ENCODE results near the gene OMP. TPM values are rescaled to one million over a fixed set of nuclear protein-coding genes. Genes with fewer than 3 reads are reported as not detected.

OMP gene
- total and polyA plus RNA-seq, 2 donors (not counting 3 experiments of a cell fraction or from before 2014, with no cell fraction given) = 0.80 TPM; not detected in 1

DNA sequence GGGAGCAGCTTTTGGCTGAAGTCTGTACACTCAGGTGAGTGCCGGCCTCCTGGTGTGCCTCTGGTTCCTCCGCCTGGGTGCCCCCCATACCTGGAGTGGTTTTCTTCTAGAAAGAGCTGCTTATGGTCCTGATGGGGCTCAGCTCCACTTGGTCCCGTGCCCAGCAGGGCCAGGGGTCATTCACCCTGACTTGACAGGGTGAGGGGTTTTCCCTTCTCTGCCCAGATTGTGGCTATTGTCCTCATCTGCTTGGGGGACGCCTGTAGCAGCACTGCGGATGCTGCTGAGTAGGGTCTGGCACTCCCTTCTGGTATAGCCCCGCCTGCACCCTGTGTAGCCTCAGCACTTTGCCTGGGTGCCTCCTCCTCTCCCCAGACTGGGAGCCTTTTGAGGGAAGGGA, 8.2 kb downstream of the OMP start:
- Histone ChIP-seq H3K4me2 (ENCODE audit: insufficient read depth, low read length) (no peak overlapping the region), H4K20me1 (replicated peaks; ENCODE audit: control insufficient read depth, extremely low read depth, insufficient read depth, low read length) (no peaks in the 10 kb centered on the region), H3K9ac (replicated peaks; ENCODE audit: extremely low read depth, insufficient read depth, low read length) (no peak overlapping the region), H3K9me3 (replicated peaks; ENCODE audit: control insufficient read depth, insufficient read depth, low read length) (no peaks in the 10 kb centered on the region), H3K4me3 (replicated peaks in 1 of 3; ENCODE audit: insufficient read depth in 1 of 3, low read depth in 1 of 3, low read length in 3 of 3) (no peak overlapping the region), H3K9me1 (replicated peaks; ENCODE audit: control insufficient read depth, extremely low read depth, insufficient read depth, low read length) (no peaks in the 10 kb centered on the region), H3K27me3 (ENCODE audit: control insufficient read depth in 2 of 2, insufficient read depth in 2 of 2, low read length in 2 of 2) (no peaks in the 10 kb centered on the region), H3K36me3 (ENCODE audit: control insufficient read depth in 2 of 2, extremely low read depth in 1 of 2, insufficient read depth in 2 of 2, low read length in 2 of 2) (no peaks in the 10 kb centered on the region), H3K27ac (ENCODE audit: insufficient read depth, low read depth, low read length) (no peak overlapping the region), H3K79me2 (ENCODE audit: control insufficient read depth, insufficient read depth, low read length) (no peaks in the 10 kb centered on the region), H2AFZ (ENCODE audit: low read depth, low read length) (no peak overlapping the region), H3K4me1 (ENCODE audit: control insufficient read depth, extremely low read depth, insufficient read depth, low read length) (peaks cover 17% of the 10 kb centered on the region)
- FAIRE-seq (no peak), DNase-seq (ENCODE audit: low read depth, low spot score) (no peak)
- intact Hi-C loops (cut with micrococcal nuclease) (no loop called here), dilution Hi-C loops (cut with MboI; ENCODE audit: extremely low pct_ligation_motif_present, low sequenced_read_pairs) (no loop called here)
- ChIA-PET CTCF (interaction anchor here (0.6 to 5.3 kb wide), 6 partner anchors 10 to 312 kb away, joined by 3 to 64 read pairs (median 6); no protein-coding TSS in a partner anchor), POLR2A (no interaction called here)
- TF ChIP-seq POLR2A (IDR thresholded peaks at IDR 0.05; ENCODE audit: low read depth, low read length) (no peak), GATA2 (IDR thresholded peaks at IDR 0.05; ENCODE audit: insufficient read depth, insufficient read length, low read depth, low read length) (no peak), POLR2AphosphoS5 (IDR thresholded peaks at IDR 0.05; ENCODE audit: insufficient read depth, low read depth, low read length) (no peak), FOS (IDR thresholded peaks at IDR 0.05; ENCODE audit: borderline replicate concordance, insufficient read depth, low read length) (no peak), EZH2 (IDR thresholded peaks at IDR 0.05; ENCODE audit: borderline replicate concordance, low read depth, low read length, severe bottlenecking) (no peak), MYC (IDR thresholded peaks at IDR 0.05; ENCODE audit: low read depth, low read length) (no peak), JUN (IDR thresholded peaks at IDR 0.05; ENCODE audit: borderline replicate concordance, insufficient read depth, insufficient read length, low read depth) (no peak)
- TF ChIP-seq, protein P1, sequence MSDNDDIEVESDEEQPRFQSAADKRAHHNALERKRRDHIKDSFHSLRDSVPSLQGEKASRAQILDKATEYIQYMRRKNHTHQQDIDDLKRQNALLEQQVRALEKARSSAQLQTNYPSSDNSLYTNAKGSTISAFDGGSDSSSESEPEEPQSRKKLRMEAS (IDR thresholded peaks at IDR 0.05; ENCODE audit: insufficient read depth, insufficient read length) = no peak
- TF ChIP-seq, protein P2, sequence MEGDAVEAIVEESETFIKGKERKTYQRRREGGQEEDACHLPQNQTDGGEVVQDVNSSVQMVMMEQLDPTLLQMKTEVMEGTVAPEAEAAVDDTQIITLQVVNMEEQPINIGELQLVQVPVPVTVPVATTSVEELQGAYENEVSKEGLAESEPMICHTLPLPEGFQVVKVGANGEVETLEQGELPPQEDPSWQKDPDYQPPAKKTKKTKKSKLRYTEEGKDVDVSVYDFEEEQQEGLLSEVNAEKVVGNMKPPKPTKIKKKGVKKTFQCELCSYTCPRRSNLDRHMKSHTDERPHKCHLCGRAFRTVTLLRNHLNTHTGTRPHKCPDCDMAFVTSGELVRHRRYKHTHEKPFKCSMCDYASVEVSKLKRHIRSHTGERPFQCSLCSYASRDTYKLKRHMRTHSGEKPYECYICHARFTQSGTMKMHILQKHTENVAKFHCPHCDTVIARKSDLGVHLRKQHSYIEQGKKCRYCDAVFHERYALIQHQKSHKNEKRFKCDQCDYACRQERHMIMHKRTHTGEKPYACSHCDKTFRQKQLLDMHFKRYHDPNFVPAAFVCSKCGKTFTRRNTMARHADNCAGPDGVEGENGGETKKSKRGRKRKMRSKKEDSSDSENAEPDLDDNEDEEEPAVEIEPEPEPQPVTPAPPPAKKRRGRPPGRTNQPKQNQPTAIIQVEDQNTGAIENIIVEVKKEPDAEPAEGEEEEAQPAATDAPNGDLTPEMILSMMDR (IDR thresholded peaks at IDR 0.05; ENCODE audit: extremely low read depth in 1 of 2, insufficient read depth in 1 of 2, low read depth in 1 of 2, low read length in 2 of 2) = no peak
- BruUV-seq (replicated peaks) = no TSS peak

Data from endothelial cell of umbilical vein (primary cell).